22Rv1 (cell line): Measurements from ENCODE around the gene PSMC3IP.

Experiments used
- H3K27ac ChIP-seq: fragments of 450-650 bp; 2 replicates; pipeline ENCODE4 v1.5.1; 2017
- CTCF ChIP-seq: fragments of 450-650 bp; IDR thresholded peaks from 2 replicates; pipeline ENCODE4 v1.5.1; 2017; ENCODE audit warnings: mild to moderate bottlenecking
- ZFX ChIP-seq: fragments of 450-650 bp; IDR thresholded peaks from 2 replicates; pipeline ENCODE4 v1.6.1; 2017; ENCODE audit warnings: antibody characterized with exemption, borderline replicate concordance

Gene PSMC3IP

GRCh38 chr17:42612013-42612412, 34.5 kb upstream of the PSMC3IP start:
- TF ChIP-seq ZFX (no peak), CTCF (no peak)
- no peak overlapping the region for H3K27ac ChIP-seq

GRCh38 chr17:42609814-42610801, 32.6 kb upstream of the PSMC3IP start:
- peak overlapping the region; percentile 87 for H3K27ac ChIP-seq

- peak within 1 kb of the TSS; percentile 87 for H3K27ac ChIP-seq
- TF ChIP-seq ZFX = no peak
- TF ChIP-seq CTCF = peak; percentile 33; the same call in 1 of the 2 replicates
Measured at GRCh38 chr17:42609182-42609813, 31.8 kb upstream of the PSMC3IP start, which contains the start of the genes RETREG3 and TUBG1. TSS of gene RETREG3 (minus strand) at chr17:42609374. CDS start at chr17:42609324, 50 bp downstream. TSS of gene TUBG1 (plus strand) at chr17:42609683. CDS start at chr17:42609738, 55 bp downstream.

- H3K27ac ChIP-seq = peak overlapping the region; percentile 87
- no peak for TF ChIP-seq CTCF
- no peak for TF ChIP-seq ZFX
Measured at GRCh38 chr17:42608305-42609181, 31.0 kb upstream of the PSMC3IP start.

- no peak for TF ChIP-seq CTCF
- no peak for TF ChIP-seq ZFX
- no peak overlapping the region for H3K27ac ChIP-seq
Measured at GRCh38 chr17:42607769-42608168, 30.2 kb upstream of the PSMC3IP start.

- H3K27ac ChIP-seq = no peak overlapping the region
- TF ChIP-seq CTCF = no peak
- TF ChIP-seq ZFX = no peak
Measured at GRCh38 chr17:42603318-42603717, 25.8 kb upstream of the PSMC3IP start.

- TF ChIP-seq ZFX (no peak), CTCF (no peak)
Measured at GRCh38 chr17:42598905-42599304, 21.4 kb upstream of the PSMC3IP start.

More at GRCh38 chr17:42598905-42599304, 21.4 kb upstream of the PSMC3IP start:
- H3K27ac ChIP-seq = no peak overlapping the region
